HCT116 (cell line): Measurements from ENCODE around the gene CDK19. TPM values are rescaled to one million over a fixed set of nuclear protein-coding genes. Genes with fewer than 3 reads are reported as not detected.

ENCODE experiments used
- ATAC-seq: fragments of 200-7000 bp; cut with Tn5 transposase; 2 replicates; pipeline ENCODE4 v1.9.1; 2020; ENCODE audit warnings: mild to moderate bottlenecking, moderate library complexity
- BruUV-seq: library from RNA; stranded (reverse); fragments of 400-500 nt; replicated peaks from 2 replicates; lab custom pipeline; 2021; lab: Mats Ljungman, UMichigan
- CTCF ChIA-PET: fragments of 300-600 bp; sonication (Branson Sonifier 250); formaldehyde crosslinking; loops from one replicate; lab custom pipeline; 2021; ENCODE audit warnings: antibody characterized with exemption; lab: Charles Lee
- POLR2A ChIA-PET: fragments of 300-600, 350-600 bp; sonication (Branson Sonifier 250); formaldehyde crosslinking; loops from one replicate; lab custom pipeline; 2021; ENCODE audit warnings: antibody characterized with exemption; lab: Charles Lee
- RAD21 ChIA-PET, 2 experiments: fragments of 300-600 bp; sonication (Branson Sonifier 250); formaldehyde crosslinking; loops; one replicate each; lab custom pipeline; 2023; ENCODE audit warnings: low total read pairs in 2 of 2; ENCODE audit not compliant: uncharacterized antibody in 2 of 2, unreplicated experiment in 2 of 2, low non-redundant PET in 1 of 2; lab: Charles Lee
- DNase-seq: peaks from one replicate; pipeline ENCODE4 v3.0.0-alpha.2; 2010; ENCODE audit warnings: low read depth, low spot score
- H2AFZ ChIP-seq: fragments of 200-600 bp; shearing (Covaris generic), sonication (generic); 2 replicates; pipeline ENCODE4 v1.6.1; 2017; ENCODE audit warnings: low read depth, mixed run types, mixed read lengths, antibody characterized with exemption, low read length; ENCODE audit not compliant: poor library complexity, severe bottlenecking
- H3K27ac ChIP-seq: 2 replicates; pipeline ENCODE4 v1.5.1; 2012; ENCODE audit warnings: low read depth, low read length
- H3K27me3 ChIP-seq: fragments of 200-600 bp; sonication (generic); 2 replicates; pipeline ENCODE4 v1.6.1; 2016; ENCODE audit warnings: mixed run types, low read length, mixed read lengths; ENCODE audit not compliant: insufficient read depth
- H3K36me3 ChIP-seq, 2 experiments: fragments of 200-500 bp in 1 of 2; fragments of 200-600 bp in 1 of 2; sonication (Bioruptor generic) in 1 of 2; sonication (generic) in 1 of 2; 2 replicates each; pipeline versions ENCODE4 v1.5.1 to v1.6.1; 2014 to 2016; ENCODE audit warnings: low read length in 2 of 2, inconsistent platforms in 1 of 2, mixed read lengths in 1 of 2, mixed run types in 1 of 2; ENCODE audit not compliant: insufficient read depth in 2 of 2, control insufficient read depth in 1 of 2
- H3K4me1 ChIP-seq, 2 experiments: fragments of 200-600 bp in 1 of 2; sonication (generic) in 1 of 2; 2 replicates each; pipeline versions ENCODE4 v1.5.1 to v1.6.1; 2012 to 2017; ENCODE audit warnings: low read length in 2 of 2, inconsistent platforms in 1 of 2, mild to moderate bottlenecking in 1 of 2, mixed read lengths in 1 of 2, mixed run types in 1 of 2, moderate library complexity in 1 of 2; ENCODE audit not compliant: insufficient read depth in 2 of 2, control insufficient read depth in 1 of 2
- H3K4me2 ChIP-seq: fragments of 200-600 bp; sonication (generic); 2 replicates; pipeline ENCODE4 v1.6.1; 2017; ENCODE audit warnings: mixed run types, low read length, mixed read lengths
- H3K4me3 ChIP-seq, 2 experiments: fragments of 200-600 bp in 1 of 2; sonication (generic) in 1 of 2; replicated peaks in 1 of 2; 2 replicates each; pipeline ENCODE4 v1.5.1; 2011 to 2016; ENCODE audit warnings: low read length in 2 of 2, control low read depth in 1 of 2, low read depth in 1 of 2, mild to moderate bottlenecking in 1 of 2, mixed read lengths in 1 of 2, mixed run types in 1 of 2
- H3K79me2 ChIP-seq: fragments of 200-600 bp; sonication (generic); 2 replicates; pipeline ENCODE4 v1.6.1; 2017; ENCODE audit warnings: mild to moderate bottlenecking, mixed run types, low read length, moderate library complexity, mixed read lengths; ENCODE audit not compliant: insufficient read depth
- H3K9ac ChIP-seq: fragments of 200-600 bp; sonication (generic); 2 replicates; pipeline ENCODE4 v1.6.1; 2016; ENCODE audit warnings: low read length, mixed read lengths
- H3K9me2 ChIP-seq: fragments of 200-600 bp; sonication (generic), shearing (Covaris generic); 2 replicates; pipeline ENCODE4 v1.6.1; 2017; ENCODE audit warnings: mixed run types, mild to moderate bottlenecking, moderate library complexity; ENCODE audit not compliant: insufficient read depth
- H3K9me3 ChIP-seq, 2 experiments: fragments of 200-500 bp in 1 of 2; fragments of 200-600 bp in 1 of 2; sonication (Bioruptor generic) in 1 of 2; sonication (generic) in 1 of 2; 2 replicates each; pipeline ENCODE4 v1.6.1; 2014 to 2017; ENCODE audit warnings: low read length in 2 of 2, mixed read lengths in 2 of 2, inconsistent platforms in 1 of 2, low read depth in 1 of 2, mild to moderate bottlenecking in 1 of 2, mixed run types in 1 of 2, moderate library complexity in 1 of 2; ENCODE audit not compliant: control insufficient read depth in 1 of 2, insufficient read depth in 1 of 2
- H4K20me1 ChIP-seq: fragments of 200-600 bp; sonication (generic), shearing (Covaris generic); 2 replicates; pipeline ENCODE4 v1.6.1; 2017; ENCODE audit warnings: mixed run types, mild to moderate bottlenecking, moderate library complexity; ENCODE audit not compliant: insufficient read depth
- ATF3 ChIP-seq: IDR thresholded peaks from 2 replicates; pipeline ENCODE4 v1.6.1; 2012
- CBX3 ChIP-seq: IDR thresholded peaks from 2 replicates; pipeline ENCODE4 v1.6.1; 2012; ENCODE audit warnings: low read depth
- CEBPB ChIP-seq: IDR thresholded peaks from 2 replicates; pipeline ENCODE4 v1.6.1; 2012; ENCODE audit warnings: low read depth
- ELF1 ChIP-seq: IDR thresholded peaks from 2 replicates; pipeline ENCODE4 v1.6.1; 2012; ENCODE audit warnings: low read depth, borderline replicate concordance
- EZH2 ChIP-seq: fragments of 200-600 bp; sonication (generic); IDR thresholded peaks from 2 replicates; pipeline ENCODE4 v1.6.1; 2017; ENCODE audit warnings: antibody characterized with exemption, mixed run types
- POLR2AphosphoS5 ChIP-seq: IDR thresholded peaks from 2 replicates; pipeline ENCODE4 v1.6.1; 2011; ENCODE audit warnings: mild to moderate bottlenecking, low read depth, low read length, moderate library complexity
- SIN3A ChIP-seq: IDR thresholded peaks from 2 replicates; pipeline ENCODE4 v1.6.1; 2012; ENCODE audit warnings: low read depth
- SRF ChIP-seq: IDR thresholded peaks from 2 replicates; pipeline ENCODE4 v1.6.1; 2012; ENCODE audit warnings: low read depth
- TCF7L2 ChIP-seq: IDR thresholded peaks from 2 replicates; pipeline ENCODE4 v1.7.0; 2011; ENCODE audit warnings: borderline replicate concordance, inconsistent platforms; ENCODE audit not compliant: insufficient read depth, insufficient read length; ENCODE audit errors: extremely low read depth
- YY1 ChIP-seq: IDR thresholded peaks from 2 replicates; pipeline ENCODE4 v1.6.1; 2011; ENCODE audit warnings: low read length, low read depth, moderate library complexity, mild to moderate bottlenecking; ENCODE audit not compliant: insufficient replicate concordance; ENCODE audit errors: extremely low read depth
- ZFX ChIP-seq: fragments of 450-650 bp; IDR thresholded peaks from 2 replicates; pipeline ENCODE4 v1.6.1; 2017
- intact Hi-C: fragments of 100-400 bp; cut with micrococcal nuclease; formaldehyde crosslinking; loops from 2 replicates; pipeline ENCODE4 v1.10.0; 2022
- total RNA-seq: library from RNA; stranded (reverse); gene quantifications from one replicate; pipeline ENCODE4 v1.2.1, GENCODE V29; 2021; ENCODE audit not compliant: unreplicated experiment
- TF ChIP-seq, protein P1 (sequence below): IDR thresholded peaks from 2 replicates; pipeline ENCODE4 v1.6.1; 2012
- TF ChIP-seq, protein P2 (sequence below), 3 experiments: fragments of 200-600 bp in 1 of 3; sonication (generic) in 1 of 3; IDR thresholded peaks in 2 of 3; conservative IDR thresholded peaks in 1 of 3; 2 replicates each; pipeline ENCODE4 v1.5.1; 2012 to 2017; ENCODE audit warnings: low read depth in 2 of 3, low read length in 2 of 3, antibody characterized with exemption in 1 of 3, borderline replicate concordance in 1 of 3, control low read depth in 1 of 3, mild to moderate bottlenecking in 1 of 3, mixed read lengths in 1 of 3, mixed run types in 1 of 3, moderate library complexity in 1 of 3; ENCODE audit not compliant: insufficient read depth in 1 of 3

The CDK19 gene
- total RNA-seq, 1 experiment from 2014 or later: 20.0 TPM

DNA sequence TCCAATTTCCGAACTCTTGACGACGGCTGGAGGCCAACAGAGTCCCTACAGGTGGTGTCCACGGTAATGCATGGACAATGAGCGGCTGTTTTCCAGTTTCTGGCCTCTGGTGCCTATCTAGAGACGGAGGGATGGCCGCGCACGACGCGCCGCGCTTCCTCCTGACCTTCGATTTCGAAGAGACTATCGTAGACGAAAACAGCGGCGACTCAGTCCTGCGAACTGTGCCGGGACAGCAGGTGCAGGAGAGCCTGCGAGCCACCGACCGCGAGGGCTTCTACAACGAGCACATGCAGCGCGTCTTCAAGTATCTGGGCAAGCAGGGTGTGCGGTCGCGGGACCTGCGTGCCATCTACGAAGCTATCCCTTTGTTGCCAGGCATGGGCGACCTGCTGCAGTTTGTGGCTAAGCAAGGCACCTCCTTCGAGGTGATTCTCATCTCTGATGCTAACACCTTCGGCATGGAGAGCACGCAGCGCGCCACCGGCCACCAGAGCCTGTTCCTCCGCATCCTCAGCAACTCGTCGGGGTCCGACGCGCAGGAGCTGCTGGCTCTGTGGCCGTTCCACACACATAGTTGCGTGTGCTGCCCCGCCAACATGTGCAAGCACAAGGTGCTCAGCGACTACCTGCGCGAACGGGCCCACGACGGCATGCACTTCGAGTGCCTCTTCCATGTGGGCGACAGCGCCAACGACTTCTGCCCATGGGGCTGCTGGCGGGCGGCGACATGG, 169.4 kb downstream of the CDK19 start:
- TF ChIP-seq SRF (no peak), EZH2 (no peak), SIN3A (no peak), CEBPB (no peak), CBX3 (no peak), TCF7L2 (no peak), POLR2AphosphoS5 (no peak), ATF3 (no peak), ELF1 (no peak), ZFX (no peak), YY1 (no peak)
- TF ChIP-seq, protein P1, sequence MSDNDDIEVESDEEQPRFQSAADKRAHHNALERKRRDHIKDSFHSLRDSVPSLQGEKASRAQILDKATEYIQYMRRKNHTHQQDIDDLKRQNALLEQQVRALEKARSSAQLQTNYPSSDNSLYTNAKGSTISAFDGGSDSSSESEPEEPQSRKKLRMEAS: no peak
- TF ChIP-seq, protein P2, sequence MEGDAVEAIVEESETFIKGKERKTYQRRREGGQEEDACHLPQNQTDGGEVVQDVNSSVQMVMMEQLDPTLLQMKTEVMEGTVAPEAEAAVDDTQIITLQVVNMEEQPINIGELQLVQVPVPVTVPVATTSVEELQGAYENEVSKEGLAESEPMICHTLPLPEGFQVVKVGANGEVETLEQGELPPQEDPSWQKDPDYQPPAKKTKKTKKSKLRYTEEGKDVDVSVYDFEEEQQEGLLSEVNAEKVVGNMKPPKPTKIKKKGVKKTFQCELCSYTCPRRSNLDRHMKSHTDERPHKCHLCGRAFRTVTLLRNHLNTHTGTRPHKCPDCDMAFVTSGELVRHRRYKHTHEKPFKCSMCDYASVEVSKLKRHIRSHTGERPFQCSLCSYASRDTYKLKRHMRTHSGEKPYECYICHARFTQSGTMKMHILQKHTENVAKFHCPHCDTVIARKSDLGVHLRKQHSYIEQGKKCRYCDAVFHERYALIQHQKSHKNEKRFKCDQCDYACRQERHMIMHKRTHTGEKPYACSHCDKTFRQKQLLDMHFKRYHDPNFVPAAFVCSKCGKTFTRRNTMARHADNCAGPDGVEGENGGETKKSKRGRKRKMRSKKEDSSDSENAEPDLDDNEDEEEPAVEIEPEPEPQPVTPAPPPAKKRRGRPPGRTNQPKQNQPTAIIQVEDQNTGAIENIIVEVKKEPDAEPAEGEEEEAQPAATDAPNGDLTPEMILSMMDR (IDR thresholded peaks at IDR 0.05 in 2 of 3, conservative IDR thresholded peaks at IDR 0.05 in 1 of 3; ENCODE audit: borderline replicate concordance in 1 of 3, insufficient read depth in 1 of 3, low read depth in 2 of 3, low read length in 2 of 3): no peak
- Histone ChIP-seq H3K27ac (no peak overlapping the region), H3K9ac (no peak overlapping the region), H3K4me3 (no peak overlapping the region), H3K9me2 (no peaks in the 10 kb centered on the region), H3K9me3 (no peaks in the 10 kb centered on the region), H3K4me2 (no peak overlapping the region), H2AFZ (no peak overlapping the region), H3K79me2 (no peaks in the 10 kb centered on the region), H3K4me1 (no peaks in the 10 kb centered on the region), H4K20me1 (no peaks in the 10 kb centered on the region), H3K36me3 (no peaks in the 10 kb centered on the region), H3K27me3 (no peaks in the 10 kb centered on the region)
- no TSS peak for BruUV-seq
- ChIA-PET CTCF (no interaction called here), RAD21 (no interaction called here), POLR2A (no interaction called here)
- intact Hi-C loops: no loop called here
- ATAC-seq: no peak
- no peak for DNase-seq
